Progenitor cell of endocrine pancreas (in vitro differentiated cells): ENCODE data around the gene RNASEH2B. TPM values are rescaled to one million over a fixed set of nuclear protein-coding genes. Genes with fewer than 3 reads are reported as not detected.

Experiments used
- DNase-seq: peaks from one replicate; pipeline ENCODE4 v3.0.0; 2021; ENCODE audit warnings: low spot score; ENCODE audit not compliant: unreplicated experiment
- H3K27ac Mint-ChIP-seq: 2 replicates; pipeline ENCODE4 v1.8.0; 2021; ENCODE audit warnings: mild to moderate bottlenecking, moderate library complexity, mixed read lengths
- H3K27me3 Mint-ChIP-seq: 2 replicates; pipeline ENCODE4 v1.8.0; 2021; ENCODE audit warnings: mixed read lengths
- H3K36me3 Mint-ChIP-seq: 2 replicates; pipeline ENCODE4 v1.8.0; 2022; ENCODE audit warnings: mixed read lengths; ENCODE audit not compliant: insufficient read depth
- H3K4me1 Mint-ChIP-seq: 2 replicates; pipeline ENCODE4 v1.8.0; 2021; ENCODE audit warnings: low read depth, mixed read lengths
- H3K4me3 Mint-ChIP-seq: 2 replicates; pipeline ENCODE4 v1.8.0; 2021; ENCODE audit warnings: low read depth, mild to moderate bottlenecking, moderate library complexity, mixed read lengths
- H3K9me3 Mint-ChIP-seq: 2 replicates; pipeline ENCODE4 v1.8.0; 2021; ENCODE audit warnings: low read depth, mixed read lengths
- total RNA-seq: library from RNA; stranded (reverse); gene quantifications from 2 replicates; pipeline ENCODE4 v1.2.1, GENCODE V29; 2021
- TF ChIP-seq, protein P1 (sequence below): fragments of 200-600 bp; sonication (generic); IDR thresholded peaks from one replicate; pipeline ENCODE4 v1.5.0; 2021; ENCODE audit warnings: antibody characterized with exemption, mild to moderate bottlenecking; ENCODE audit not compliant: unreplicated experiment

Gene RNASEH2B
- total RNA-seq, 1 donor from 2014 or later, result 43.3 TPM

GRCh38 chr13:50995854-50996253, 86.3 kb downstream of the RNASEH2B start:
- H3K4me1 Mint-ChIP-seq, result peaks cover 13% of the 10 kb centered on the region
- no peak overlapping the region for H3K4me3 Mint-ChIP-seq
- TF ChIP-seq, protein P1, sequence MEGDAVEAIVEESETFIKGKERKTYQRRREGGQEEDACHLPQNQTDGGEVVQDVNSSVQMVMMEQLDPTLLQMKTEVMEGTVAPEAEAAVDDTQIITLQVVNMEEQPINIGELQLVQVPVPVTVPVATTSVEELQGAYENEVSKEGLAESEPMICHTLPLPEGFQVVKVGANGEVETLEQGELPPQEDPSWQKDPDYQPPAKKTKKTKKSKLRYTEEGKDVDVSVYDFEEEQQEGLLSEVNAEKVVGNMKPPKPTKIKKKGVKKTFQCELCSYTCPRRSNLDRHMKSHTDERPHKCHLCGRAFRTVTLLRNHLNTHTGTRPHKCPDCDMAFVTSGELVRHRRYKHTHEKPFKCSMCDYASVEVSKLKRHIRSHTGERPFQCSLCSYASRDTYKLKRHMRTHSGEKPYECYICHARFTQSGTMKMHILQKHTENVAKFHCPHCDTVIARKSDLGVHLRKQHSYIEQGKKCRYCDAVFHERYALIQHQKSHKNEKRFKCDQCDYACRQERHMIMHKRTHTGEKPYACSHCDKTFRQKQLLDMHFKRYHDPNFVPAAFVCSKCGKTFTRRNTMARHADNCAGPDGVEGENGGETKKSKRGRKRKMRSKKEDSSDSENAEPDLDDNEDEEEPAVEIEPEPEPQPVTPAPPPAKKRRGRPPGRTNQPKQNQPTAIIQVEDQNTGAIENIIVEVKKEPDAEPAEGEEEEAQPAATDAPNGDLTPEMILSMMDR, result no peak
- peaks cover 16% of the 10 kb centered on the region for H3K27me3 Mint-ChIP-seq
- H3K9me3 Mint-ChIP-seq, result no peaks in the 10 kb centered on the region
- H3K27ac Mint-ChIP-seq, result no peak overlapping the region
- no peak for DNase-seq
- no peaks in the 10 kb centered on the region for H3K36me3 Mint-ChIP-seq

- Mint-ChIP-seq H3K36me3 (no peaks in the 10 kb centered on the region), H3K9me3 (no peaks in the 10 kb centered on the region), H3K27ac (no peak overlapping the region), H3K4me1 (peaks cover 4% of the 10 kb centered on the region), H3K4me3 (no peak overlapping the region), H3K27me3 (peaks cover 16% of the 10 kb centered on the region)
- DNase-seq, result no peak
- TF ChIP-seq, protein P1, result no peak
Measured at GRCh38 chr13:50998326-50998725, 88.7 kb downstream of the RNASEH2B start.

GRCh38 chr13:50999641-51000040, 90.0 kb downstream of the RNASEH2B start:
- Mint-ChIP-seq H3K9me3 (no peaks in the 10 kb centered on the region), H3K27me3 (peaks cover 18% of the 10 kb centered on the region)

DNA sequence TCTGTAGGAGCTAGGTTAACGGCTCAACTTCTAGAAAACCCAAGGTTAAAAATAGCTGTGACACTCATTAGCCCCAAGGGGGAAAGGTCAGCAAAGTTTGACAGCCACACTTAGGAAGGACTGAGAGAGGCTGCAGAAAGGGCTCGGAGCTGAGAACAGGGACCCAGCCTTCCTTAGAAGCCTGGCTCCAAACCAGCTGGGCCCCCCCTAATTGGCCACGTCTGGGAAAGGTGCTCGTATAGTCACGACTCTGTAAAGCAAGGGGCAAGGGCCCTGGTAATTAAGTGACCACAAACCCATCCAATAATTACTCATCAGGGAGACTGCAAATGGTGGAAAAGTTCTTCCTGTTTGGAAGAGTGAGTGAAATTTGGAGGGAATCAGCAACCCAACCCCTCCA, 90.5 kb downstream of the RNASEH2B start:
- DNase-seq, result no peak
- H3K27ac Mint-ChIP-seq, result no peak overlapping the region
- H3K9me3 Mint-ChIP-seq, result no peaks in the 10 kb centered on the region
- peaks cover 4% of the 10 kb centered on the region for H3K4me1 Mint-ChIP-seq
- TF ChIP-seq, protein P1, result no peak
- no peak overlapping the region for H3K4me3 Mint-ChIP-seq
- peaks cover 18% of the 10 kb centered on the region for H3K27me3 Mint-ChIP-seq
- no peaks in the 10 kb centered on the region for H3K36me3 Mint-ChIP-seq

More at GRCh38 chr13:50999641-51000040, 90.0 kb downstream of the RNASEH2B start:
- Mint-ChIP-seq H3K36me3 (no peaks in the 10 kb centered on the region), H3K4me1 (peaks cover 4% of the 10 kb centered on the region), H3K27ac (no peak overlapping the region), H3K4me3 (no peak overlapping the region)
- TF ChIP-seq, protein P1, result no peak
- DNase-seq, result no peak

- no peak overlapping the region for H3K4me3 Mint-ChIP-seq
Measured at GRCh38 chr13:51000571-51001260, 91.1 kb downstream of the RNASEH2B start.

More at GRCh38 chr13:51000571-51001260, 91.1 kb downstream of the RNASEH2B start:
- Mint-ChIP-seq H3K27ac (no peak overlapping the region), H3K27me3 (peaks cover 18% of the 10 kb centered on the region), H3K36me3 (no peaks in the 10 kb centered on the region), H3K4me1 (peaks cover 4% of the 10 kb centered on the region), H3K9me3 (no peaks in the 10 kb centered on the region)
- DNase-seq, result no peak
- TF ChIP-seq, protein P1, result no peak
